Fibroblast of lung (primary cell): Measurements from ENCODE around the gene CTNNA2.

Source experiments
- CTCF ChIP-seq, 2 donors: IDR thresholded peaks in 1 of 2; conservative IDR thresholded peaks in 1 of 2; 1 replicate in 1 of 2; 2 replicates in 1 of 2; pipeline ENCODE4 v1.5.1; 2011 to 2012; ENCODE audit warnings: low read length in 2 of 2, control low read depth in 1 of 2, inconsistent platforms in 1 of 2, low read depth in 1 of 2, mild to moderate bottlenecking in 1 of 2
- EZH2 ChIP-seq: IDR thresholded peaks from 2 replicates; pipeline ENCODE4 v1.5.1; 2012; ENCODE audit warnings: low read length, control low read depth, mild to moderate bottlenecking; ENCODE audit errors: missing control alignments

GRCh38 chr2:79640001-79640400 is 127.2 kb downstream of the CTNNA2 start:
- TF ChIP-seq CTCF (conservative IDR thresholded peaks at IDR 0.05 in 1 of 2, IDR thresholded peaks at IDR 0.05 in 1 of 2; ENCODE audit: low read depth in 1 of 2, low read length in 2 of 2) (no peak), EZH2 (no peak)
